HG03457 (cell line): Measurements from ENCODE around the gene VAV3.
"Not testable (repeated sequence)": the region's sequence is repeated elsewhere in the genome, so short reads cannot be mapped to it uniquely, and the experiment has no call there.

Experiments used
- ATAC-seq: cut with Tn5 transposase; IDR thresholded peaks from one replicate; pipeline ENCODE4 v1.9.1; 2021; ENCODE audit warnings: moderate number of reproducible peaks; ENCODE audit not compliant: unreplicated experiment

VAV3 gene

DNA sequence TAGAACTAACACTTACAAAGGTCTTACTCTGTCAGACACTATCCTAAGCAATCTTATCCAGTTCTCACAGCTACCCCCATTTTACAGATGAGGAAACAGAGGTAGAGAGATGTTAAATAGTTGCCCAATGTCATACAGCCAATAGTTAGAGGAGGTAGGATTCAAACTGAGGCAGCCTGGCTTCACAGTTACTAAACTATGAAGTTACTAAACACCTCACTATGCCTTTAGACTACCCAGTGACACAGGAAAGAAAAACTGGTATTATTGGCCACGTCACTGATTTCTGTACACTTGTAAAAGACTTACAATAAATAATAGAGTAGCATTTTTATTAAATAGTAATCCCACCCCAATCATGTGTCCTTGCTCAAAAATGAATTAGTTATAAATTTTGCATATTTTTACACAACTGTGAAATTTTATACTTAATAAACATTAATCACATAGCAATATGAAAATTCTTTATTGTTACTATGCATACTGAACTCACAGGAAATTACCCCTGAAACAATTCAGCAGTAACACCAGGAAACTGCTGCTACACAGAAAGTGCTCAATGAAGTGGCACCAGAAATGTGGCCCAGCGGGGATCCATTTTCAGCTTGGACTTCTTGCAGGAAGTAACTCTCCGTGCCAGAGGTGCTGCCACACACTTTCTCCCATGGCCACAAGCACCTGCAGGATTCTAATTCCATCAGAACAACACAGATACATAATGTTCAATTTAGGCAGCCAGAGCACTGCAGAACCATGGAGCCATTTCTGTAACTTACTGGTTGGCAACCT is 69.4 kb downstream of the VAV3 start:
- no peak for ATAC-seq

- ATAC-seq = no peak
These were observed 70.4 kb downstream of the VAV3 start for GRCh38 chr1:107894605-107895004.

GRCh38 chr1:107893350-107893749 is 71.6 kb downstream of the VAV3 start:
- ATAC-seq = not testable (repeated sequence)

DNA sequence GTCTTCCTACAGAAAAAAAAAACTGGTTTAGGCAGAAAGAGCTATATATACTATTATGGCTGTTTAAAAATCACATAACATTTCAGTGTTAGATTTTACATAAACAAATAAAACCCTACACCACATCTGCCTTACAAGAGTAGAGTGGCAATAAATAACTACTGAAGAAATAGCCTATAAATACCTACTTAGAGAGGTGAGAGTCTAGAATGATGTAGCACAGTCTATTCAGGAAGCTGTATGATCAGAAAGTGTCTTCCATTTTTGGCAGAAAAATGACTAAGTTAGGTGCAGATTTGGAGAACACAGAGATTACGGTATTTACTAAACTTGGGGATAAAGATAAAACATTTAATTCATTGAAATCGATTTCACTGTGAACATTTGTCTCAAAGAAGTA is 75.5 kb downstream of the VAV3 start:
- ATAC-seq = no peak

- ATAC-seq = no peak
These were observed 81.4 kb downstream of the VAV3 start for GRCh38 chr1:107883562-107883961.

- no peak for ATAC-seq
These were observed 85.1 kb downstream of the VAV3 start for GRCh38 chr1:107879927-107880326.

GRCh38 chr1:107879346-107879745 is 85.6 kb downstream of the VAV3 start:
- no peak for ATAC-seq

DNA sequence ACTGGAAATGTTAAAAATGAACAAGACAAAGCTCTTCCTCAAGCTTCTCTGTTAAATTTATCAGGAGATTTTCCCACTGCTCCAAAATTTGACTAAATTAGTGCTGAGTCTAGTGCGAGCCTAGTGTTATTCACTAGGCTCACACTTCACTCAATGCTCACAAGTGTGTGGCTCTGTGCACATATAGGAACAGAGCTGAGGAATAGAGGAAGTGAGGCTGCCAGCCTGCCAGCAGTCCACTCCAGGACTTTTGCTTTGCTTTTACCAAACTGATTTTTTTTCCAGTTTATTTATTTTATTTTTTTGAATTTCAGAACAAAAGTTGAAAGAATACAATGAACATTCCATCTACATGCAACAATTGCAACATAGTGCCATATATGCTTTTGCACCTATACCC is 87.2 kb downstream of the VAV3 start:
- ATAC-seq = no peak

- no peak for ATAC-seq
These were observed 87.9 kb downstream of the VAV3 start for GRCh38 chr1:107877092-107877491.

DNA sequence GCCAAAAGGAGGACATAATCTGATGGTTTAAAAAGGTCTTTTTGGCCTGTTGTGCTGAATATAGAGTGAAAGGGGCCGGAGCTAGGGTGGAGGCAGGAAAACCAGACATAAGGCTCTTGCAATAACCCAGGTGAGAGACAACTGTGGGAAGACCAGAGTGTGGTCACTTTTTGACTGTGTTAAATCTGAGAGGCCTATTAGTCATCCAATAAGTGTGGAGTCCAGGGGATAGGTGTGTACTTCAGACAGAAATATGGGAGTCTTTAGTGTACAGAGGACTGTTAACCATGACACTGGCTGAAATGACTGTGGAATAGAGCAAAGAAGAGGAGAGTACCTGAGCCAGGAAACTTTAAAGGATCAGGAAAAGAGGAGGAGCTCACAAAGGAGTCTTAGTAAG is 89.3 kb downstream of the VAV3 start:
- no peak for ATAC-seq

- no peak for ATAC-seq
These were observed 90.8 kb downstream of the VAV3 start for GRCh38 chr1:107874221-107874620.

DNA sequence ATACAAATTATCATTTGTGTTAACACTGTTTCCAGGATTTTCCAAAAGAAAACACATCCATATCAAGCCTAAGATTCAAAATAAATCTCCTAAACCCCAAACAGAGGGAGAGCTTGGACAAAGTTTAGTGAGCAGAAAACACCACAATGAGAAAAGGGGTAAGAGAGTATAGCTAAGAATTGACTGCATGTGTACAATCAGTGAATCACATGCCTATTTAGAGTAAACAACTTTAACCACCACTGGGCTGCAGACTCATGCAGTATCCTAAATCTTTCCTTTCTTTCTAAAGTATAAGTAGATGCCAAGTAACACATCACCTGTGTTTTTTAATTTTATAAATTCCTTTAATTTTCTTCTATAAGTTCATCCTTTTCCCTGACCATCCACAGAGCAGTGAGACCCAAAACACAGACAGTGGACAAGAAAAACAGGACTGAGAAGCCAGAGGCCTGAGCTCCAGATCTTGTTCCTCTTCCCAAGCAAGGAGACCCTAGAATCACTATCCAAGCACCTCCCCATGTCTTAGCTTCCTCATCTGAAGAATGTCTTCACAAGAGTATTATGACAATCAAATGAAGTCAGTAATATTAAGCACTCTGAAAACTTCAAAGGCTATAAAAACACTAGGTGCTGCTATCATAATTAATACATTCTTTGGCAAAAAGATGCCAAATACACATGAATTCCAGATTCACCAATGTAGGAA is 93.1 kb downstream of the VAV3 start:
- ATAC-seq = no peak

DNA sequence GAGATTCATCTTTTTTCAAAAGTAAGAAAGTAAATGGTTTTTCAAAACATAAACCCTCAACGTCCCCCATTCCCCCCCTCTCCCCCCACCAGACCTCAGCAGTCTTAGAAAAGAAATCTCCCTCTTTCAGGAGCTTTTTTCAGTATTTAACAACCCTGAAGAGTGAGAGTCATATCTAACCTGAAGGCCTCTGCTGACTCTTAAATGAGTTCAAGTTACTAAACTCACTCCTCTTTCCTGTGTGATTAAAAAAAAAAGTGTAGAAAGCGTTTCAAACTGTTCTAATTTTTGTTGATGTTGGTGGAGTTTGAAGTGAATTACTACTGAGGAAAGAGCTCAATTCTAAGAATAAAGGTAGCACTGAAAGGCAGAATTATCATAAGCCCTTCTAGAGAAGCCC is 93.7 kb downstream of the VAV3 start:
- no peak for ATAC-seq

DNA sequence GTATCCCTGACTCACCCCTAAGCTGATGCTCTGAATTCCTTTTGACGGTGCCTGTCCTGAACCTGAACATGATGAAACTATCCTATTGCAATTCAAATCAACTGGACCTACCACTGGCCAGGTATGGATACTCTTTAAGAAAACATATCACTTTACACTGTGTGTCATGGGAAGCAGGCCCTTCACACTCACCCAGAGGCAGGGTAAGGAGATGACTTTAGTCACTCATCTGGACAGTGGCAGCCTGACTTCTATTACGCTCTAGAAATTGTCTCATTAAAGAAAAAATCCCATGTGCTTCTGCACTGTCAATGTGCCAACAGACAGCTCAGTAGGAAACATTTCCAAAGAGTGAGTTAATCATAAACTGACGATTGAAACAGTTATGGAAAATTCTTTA is 94.3 kb downstream of the VAV3 start:
- no peak for ATAC-seq

GRCh38 chr1:107867897-107868296 is 97.1 kb downstream of the VAV3 start:
- no peak for ATAC-seq

GRCh38 chr1:107867422-107867821 is 97.6 kb downstream of the VAV3 start:
- no peak for ATAC-seq

- no peak for ATAC-seq
These were observed 98.1 kb downstream of the VAV3 start for GRCh38 chr1:107866870-107867269.

- no peak for ATAC-seq
These were observed 99.4 kb downstream of the VAV3 start for GRCh38 chr1:107865627-107866026.

DNA sequence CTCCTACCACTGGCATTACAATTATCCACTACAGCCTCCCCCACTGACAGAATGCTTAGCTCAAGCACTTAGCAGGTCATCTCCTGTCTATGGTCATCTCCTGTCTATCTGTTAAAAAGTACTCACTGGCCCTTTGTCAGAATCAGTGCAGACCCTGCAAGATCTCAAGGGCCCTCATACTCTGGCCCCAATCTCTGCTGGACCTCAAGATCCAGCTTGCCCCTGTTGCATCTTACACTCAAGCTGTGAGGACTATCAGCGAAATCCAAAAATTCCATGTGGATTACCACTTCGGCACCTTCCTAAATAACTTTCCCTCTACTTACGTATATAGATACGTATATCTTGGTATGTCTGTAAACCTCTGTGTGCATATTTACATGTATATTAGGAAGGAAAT is 101.6 kb downstream of the VAV3 start:
- ATAC-seq = no peak

DNA sequence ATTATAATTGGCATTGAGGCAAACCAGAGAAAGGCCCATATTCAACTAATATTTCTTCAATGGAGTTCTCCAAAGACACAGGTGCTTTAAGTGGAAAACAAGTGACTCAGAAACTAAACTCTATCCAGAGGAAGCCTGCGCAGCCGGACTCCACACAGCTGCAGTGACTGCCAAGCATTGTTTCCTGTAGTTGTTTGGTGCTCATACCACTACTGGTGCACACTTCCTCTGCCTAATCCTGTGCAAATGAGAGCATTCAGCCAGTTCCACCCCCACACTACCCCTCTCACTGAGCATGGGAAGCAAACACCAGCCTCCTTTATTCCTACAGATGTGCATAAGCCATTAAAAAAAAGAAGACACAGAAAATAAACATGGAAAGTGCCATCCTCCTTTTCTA is 102.9 kb downstream of the VAV3 start:
- no peak for ATAC-seq

- no peak for ATAC-seq
These were observed 106.7 kb downstream of the VAV3 start for GRCh38 chr1:107858323-107858722.

DNA sequence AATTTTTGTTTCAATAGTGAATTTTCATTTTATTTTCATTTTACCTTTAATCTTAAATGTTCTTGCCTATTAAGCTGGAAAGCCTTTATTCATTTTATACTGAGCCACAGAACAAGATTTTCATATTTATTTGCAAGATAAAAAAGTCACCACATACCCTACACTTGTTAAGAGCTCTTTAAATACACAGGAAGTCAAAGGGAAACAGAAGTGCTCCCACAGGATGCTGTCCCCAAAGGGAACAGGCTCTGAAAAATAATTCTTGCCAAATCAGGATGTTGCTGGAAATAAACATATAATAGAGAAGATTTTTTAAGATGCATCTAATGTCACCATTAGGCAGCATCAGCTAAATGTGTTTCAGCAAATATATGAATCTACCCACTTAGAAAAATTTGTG is 113.6 kb downstream of the VAV3 start:
- ATAC-seq = no peak
